ENCODE measurements around the gene CLDN18. TPM values are rescaled to one million over a fixed set of nuclear protein-coding genes. Genes with fewer than 3 reads are reported as not detected.

CLDN18 gene
- polyA plus RNA-seq, 3 donors, result 0.71 to 0.79 (median 0.78) TPM

DNA sequence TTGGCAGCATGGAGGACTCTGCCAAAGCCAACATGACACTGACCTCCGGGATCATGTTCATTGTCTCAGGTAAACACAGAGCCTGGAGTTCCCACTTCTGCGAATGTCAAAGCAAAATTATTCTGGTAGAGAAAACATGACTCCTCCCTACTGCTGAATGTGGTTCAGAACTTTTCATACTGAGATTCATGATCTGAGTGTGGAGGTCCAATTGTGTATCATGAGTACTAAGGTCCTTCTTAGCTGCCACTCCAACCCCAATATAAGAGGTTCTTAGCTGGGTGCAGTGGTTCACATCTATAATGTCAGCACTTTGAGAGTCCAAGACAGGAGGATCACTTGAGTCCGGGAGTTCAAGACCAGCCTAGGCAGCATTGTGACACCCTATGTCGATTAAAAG, 13.8 kb downstream of the CLDN18 start:
- no peak for DNase-seq (ENCODE audit: low read depth in 3 of 3, low spot score in 2 of 3)

DNA sequence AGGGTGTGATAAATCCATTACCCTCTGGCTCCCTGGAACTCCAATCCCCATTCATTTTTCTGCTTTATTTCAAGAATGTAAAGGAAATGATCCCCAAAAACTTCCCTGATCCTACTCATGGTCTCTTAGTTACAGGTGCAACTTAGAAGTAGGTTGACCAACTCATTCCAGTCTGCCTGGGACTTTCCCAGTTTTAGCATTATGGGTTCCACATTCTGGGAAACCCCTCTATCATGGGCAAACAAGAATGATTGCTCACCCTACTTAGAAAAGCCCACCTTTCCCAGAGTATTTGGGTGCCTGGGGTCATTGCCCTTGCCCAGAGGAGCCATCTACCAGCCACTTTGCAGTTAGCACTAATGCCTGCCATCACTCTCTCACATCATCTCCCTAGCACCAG, 15.6 kb downstream of the CLDN18 start:
- DNase-seq (ENCODE audit: low read depth in 3 of 3, low spot score in 2 of 3), result no peak

DNA sequence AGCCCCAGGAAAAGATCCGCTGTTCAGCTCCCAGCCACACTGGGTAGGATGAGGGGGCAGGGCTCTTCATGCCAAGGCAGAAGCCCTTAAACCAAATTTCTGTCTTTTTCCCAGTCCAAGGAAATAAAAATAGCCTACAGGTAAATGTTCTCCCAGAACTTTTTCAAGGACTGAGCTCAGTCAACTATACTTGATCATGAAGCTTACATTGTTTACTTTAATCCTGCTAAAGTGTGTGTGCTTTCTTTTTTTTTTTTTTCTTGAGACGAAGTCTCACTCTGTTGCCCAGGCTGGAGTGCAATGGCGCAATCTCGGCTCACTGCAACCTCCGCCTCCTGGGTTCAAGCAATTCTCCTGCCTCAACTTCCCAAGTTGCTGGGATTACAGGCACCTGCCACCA, 17.9 kb downstream of the CLDN18 start:
- DNase-seq (ENCODE audit: low read depth in 3 of 3, low spot score in 2 of 3), result no peak

- DNase-seq (ENCODE audit: low read depth in 3 of 3, low spot score in 2 of 3), result no peak
These were observed 20.8 kb downstream of the CLDN18 start for GRCh38 chr3:138030734-138031280.

GRCh38 chr3:138031536-138031935, 21.6 kb downstream of the CLDN18 start:
- DNase-seq (ENCODE audit: low read depth in 3 of 3, low spot score in 2 of 3), result no peak

DNA sequence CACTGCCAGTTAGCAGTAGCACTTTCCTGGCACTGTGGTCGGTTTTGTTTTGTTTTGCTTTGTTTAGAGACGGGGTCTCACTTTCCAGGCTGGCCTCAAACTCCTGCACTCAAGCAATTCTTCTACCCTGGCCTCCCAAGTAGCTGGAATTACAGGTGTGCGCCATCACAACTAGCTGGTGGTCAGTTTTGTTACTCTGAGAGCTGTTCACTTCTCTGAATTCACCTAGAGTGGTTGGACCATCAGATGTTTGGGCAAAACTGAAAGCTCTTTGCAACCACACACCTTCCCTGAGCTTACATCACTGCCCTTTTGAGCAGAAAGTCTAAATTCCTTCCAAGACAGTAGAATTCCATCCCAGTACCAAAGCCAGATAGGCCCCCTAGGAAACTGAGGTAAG, 22.6 kb downstream of the CLDN18 start:
- no peak for DNase-seq (ENCODE audit: low read depth in 3 of 3, low spot score in 2 of 3)

GRCh38 chr3:138033202-138033691, 23.3 kb downstream of the CLDN18 start:
- no peak for DNase-seq (ENCODE audit: low read depth in 3 of 3, low spot score in 2 of 3)

DNA sequence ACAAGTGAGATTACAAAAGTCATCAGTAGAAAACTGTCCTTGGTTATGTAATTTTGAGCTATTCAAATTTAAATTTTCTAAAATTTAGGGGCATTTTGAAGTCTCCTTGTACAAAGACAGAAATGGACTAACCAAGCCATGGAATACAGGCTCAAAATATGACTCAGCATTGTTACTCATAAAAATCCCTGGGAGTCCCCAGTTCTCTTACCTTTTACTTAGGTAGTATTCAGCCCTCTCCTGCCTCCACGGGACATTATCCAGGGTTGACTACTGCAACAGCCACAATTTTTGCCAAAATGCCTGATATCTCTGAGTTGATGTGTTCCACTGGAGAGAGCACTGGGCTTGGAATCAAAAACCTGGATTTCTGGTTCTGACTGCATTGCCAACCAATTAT, 25.0 kb downstream of the CLDN18 start:
- no peak for DNase-seq (ENCODE audit: low read depth in 3 of 3, low spot score in 2 of 3)

- no peak for DNase-seq (ENCODE audit: low read depth in 3 of 3, low spot score in 2 of 3)
These were observed 26.6 kb downstream of the CLDN18 start for GRCh38 chr3:138036572-138036971.

DNA sequence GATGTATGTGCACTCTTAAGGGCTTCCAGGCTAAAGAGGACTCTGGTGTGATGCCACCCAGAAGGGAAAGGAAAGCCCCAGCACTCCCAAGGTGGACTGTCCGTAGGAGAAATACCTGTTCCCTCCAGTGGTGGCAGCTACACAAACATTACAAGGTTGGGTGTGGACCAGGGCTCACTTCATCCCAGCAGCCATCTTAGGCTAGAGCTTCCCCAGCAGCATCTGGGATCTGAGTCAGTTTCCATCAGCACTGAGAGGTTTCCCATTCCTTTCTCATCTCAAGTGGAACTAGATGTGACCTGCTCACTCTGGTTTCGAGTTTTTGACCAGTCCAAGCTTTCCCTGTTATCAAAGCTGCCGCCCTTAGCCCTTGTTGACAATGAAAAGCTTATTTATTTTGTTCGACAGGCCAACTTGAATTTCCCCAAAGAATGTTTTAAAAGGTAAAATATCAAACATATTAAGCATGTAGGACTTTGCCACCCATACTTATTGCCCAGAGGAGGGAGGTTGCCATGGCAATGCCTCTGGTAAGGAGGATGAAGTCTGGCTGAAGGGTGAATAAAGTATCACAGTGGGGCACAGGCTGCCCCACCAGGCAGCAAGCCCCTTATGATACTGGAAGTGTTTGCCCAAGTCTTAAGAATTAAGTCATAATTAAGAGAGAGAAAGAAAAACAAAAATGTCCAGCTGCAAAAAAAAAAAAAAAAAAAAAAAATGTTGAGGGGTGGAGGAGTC, 28.9 kb downstream of the CLDN18 start:
- DNase-seq (ENCODE audit: low read depth in 3 of 3, low spot score in 2 of 3), result no peak

GRCh38 chr3:138042043-138042442, 32.1 kb downstream of the CLDN18 start:
- DNase-seq (ENCODE audit: low read depth in 3 of 3, low spot score in 2 of 3), result no peak

GRCh38 chr3:138043266-138044029, 33.5 kb downstream of the CLDN18 start:
- DNase-seq (ENCODE audit: low read depth in 3 of 3, low spot score in 2 of 3), result no peak

GRCh38 chr3:138046085-138046484, 36.1 kb downstream of the CLDN18 start:
- DNase-seq (ENCODE audit: low read depth in 3 of 3, low spot score in 2 of 3), result no peak

- DNase-seq (ENCODE audit: low read depth in 3 of 3, low spot score in 2 of 3), result no peak
These were observed 37.0 kb downstream of the CLDN18 start for GRCh38 chr3:138046955-138047354.

DNA sequence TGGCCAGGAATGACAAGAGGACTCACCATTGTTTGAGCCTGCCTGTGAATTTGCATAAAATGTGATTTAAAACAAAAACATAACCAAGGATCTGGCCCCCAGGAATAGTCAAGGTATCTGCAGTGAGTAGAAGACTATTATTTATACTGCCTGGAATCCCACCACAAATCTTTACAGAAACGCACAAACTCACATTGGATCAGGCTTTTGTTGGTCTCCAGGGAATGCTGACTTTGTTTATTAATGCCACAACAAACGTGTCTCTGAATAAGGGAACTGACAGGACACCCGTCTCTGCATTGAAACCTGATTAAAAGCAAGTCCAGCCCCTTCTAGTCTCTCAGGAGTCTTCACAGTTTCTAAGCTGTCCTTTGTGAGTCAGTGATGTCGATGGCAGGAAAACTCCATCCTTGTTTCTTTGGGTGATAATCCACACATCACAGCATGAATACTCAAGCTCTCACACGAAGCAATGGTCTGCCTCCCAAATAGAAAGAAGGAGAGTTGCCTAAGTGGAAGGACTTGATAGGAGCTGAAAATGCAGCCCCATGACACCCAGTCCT, 37.7 kb downstream of the CLDN18 start:
- no peak for DNase-seq (ENCODE audit: low read depth in 3 of 3, low spot score in 2 of 3)

DNA sequence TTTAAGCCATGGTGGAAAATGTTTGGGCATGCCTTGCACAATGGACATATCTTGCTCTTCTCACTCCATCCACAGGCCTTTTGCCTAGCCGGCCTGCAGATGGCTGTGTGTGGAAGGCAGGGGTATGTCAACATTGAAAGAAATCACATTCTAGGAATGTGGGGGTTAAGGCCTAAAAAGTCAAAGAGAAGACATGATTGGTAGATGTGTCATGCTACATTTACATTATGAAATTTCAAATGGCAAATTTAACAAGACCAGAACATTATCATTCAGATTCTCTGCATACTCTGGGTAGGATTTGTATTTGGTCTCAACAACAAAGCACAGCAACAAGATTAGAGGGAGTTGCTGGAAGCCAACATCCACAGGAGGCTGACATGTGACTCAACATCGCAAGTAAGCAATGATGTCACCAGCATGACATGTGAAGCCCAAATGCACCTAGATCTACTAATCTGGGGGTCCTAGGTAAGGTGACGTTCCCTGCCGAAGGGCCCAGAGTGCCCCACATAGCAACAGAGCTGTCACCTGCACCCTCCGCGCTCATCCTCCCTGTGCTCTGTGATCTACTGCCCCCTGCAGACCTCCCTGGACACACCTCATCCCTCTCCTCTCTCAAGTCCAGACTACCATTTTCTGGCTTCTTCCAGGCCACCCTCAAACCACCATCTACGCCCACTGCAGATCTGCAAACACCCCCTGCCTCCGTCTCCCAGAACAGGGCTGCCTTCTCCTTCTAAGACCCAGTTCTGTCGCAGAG, 39.4 kb downstream of the CLDN18 start:
- no peak for DNase-seq (ENCODE audit: low read depth in 3 of 3, low spot score in 2 of 3)

GRCh38 chr3:138051947-138052802, 42.2 kb downstream of the CLDN18 start:
- DNase-seq (ENCODE audit: low read depth in 3 of 3, low spot score in 2 of 3), result no peak

DNA sequence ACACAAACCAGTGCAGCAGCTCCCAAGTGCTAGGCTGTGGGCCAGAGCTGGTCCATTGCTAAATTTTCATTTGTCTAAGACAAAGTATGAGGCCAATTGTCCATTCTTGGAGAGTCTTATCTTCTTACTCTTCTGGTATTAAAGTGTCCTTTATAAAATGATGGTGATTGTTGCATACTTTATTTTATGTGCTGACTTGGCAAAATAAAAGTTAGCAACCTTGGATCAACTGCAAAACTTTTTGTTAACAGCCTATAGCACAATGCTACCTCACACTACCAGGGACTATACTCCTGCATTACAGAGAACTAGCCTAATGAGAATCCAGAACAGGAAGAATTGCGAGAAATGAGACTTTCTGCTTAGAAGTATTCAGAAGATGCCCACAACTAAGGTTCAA, 44.1 kb downstream of the CLDN18 start:
- DNase-seq (ENCODE audit: low read depth in 3 of 3, low spot score in 2 of 3), result no peak

DNA sequence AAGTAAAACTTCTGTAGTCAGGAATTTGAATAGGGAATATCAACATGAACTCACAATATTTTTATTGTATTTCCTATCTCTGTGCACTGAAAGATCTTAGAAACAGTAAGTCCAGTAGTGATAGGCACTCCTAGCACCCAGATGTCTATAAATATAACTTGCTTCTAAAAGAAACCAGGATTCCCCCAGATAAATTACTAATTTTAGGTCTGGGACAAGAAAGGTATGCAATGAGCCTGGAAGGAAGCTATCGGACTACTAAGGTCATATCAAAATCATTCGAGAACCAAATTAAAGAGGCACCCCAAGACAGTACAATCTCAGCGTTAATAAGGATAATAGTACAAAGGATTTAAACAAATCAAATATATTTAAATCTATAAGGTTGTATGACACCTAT, 47.4 kb downstream of the CLDN18 start:
- DNase-seq (ENCODE audit: low read depth in 3 of 3, low spot score in 2 of 3), result no peak

DNA sequence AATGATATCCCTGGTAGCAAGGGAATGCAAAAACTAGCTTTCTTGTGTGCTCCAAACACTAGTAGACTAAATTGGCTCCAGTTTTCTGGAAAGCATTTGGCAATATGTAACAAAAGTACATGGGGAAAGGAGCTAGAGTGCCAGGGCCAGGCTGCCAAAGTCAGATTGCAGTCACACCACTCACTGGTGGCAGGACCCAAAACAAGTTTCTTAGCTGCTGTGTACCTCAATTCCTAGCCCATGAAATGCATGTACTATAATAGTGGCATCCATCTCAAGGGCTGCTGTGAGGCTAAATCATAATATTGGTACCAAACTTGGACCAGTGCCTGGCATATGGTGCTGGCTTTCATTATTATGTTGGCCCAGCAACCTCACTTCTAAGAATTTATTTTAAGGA, 49.3 kb downstream of the CLDN18 start:
- no peak for DNase-seq (ENCODE audit: low read depth in 3 of 3, low spot score in 2 of 3)

Data from right renal cortex interstitium (tissue), 3 donors.